Fibroblast of the conjunctiva (primary cell): ENCODE measurements around the gene FYB1.
A peak's percentile ranks its signal among the peaks of the same experiment; 100 is the strongest.
"Not testable (repeated sequence)": the region's sequence is repeated elsewhere in the genome, so short reads cannot be mapped to it uniquely, and the experiment has no call there.

Source experiments
- DNase-seq: peaks from one replicate; pipeline ENCODE4 v3.0.0-alpha.2; 2010; ENCODE audit warnings: low read depth

The FYB1 gene

GRCh38 chr5:39226558-39226957, 7.2 kb upstream of the FYB1 start:
- no peak for DNase-seq

GRCh38 chr5:39226100-39226451, 6.7 kb upstream of the FYB1 start:
- no peak for DNase-seq

- DNase-seq: no peak
Observed at GRCh38 chr5:39225405-39226099, 6.2 kb upstream of the FYB1 start.

GRCh38 chr5:39224196-39224761, 4.9 kb upstream of the FYB1 start:
- DNase-seq: peak; percentile 31

GRCh38 chr5:39223565-39224156, 4.3 kb upstream of the FYB1 start:
- DNase-seq: no peak

- DNase-seq: not testable (repeated sequence)
Observed at GRCh38 chr5:39221671-39222070, 2.3 kb upstream of the FYB1 start.

- DNase-seq: no peak
Observed at GRCh38 chr5:39220280-39221030, 1.1 kb upstream of the FYB1 start.

GRCh38 chr5:39218482-39219402, 621 bp downstream of the FYB1 start:
- DNase-seq: no peak

GRCh38 chr5:39217365-39218281, 1.7 kb downstream of the FYB1 start:
- DNase-seq: peak; percentile 79

- no peak for DNase-seq
Observed at GRCh38 chr5:39216631-39217030, 2.7 kb downstream of the FYB1 start.

GRCh38 chr5:39215857-39216256, 3.5 kb downstream of the FYB1 start:
- no peak for DNase-seq

- no peak for DNase-seq
Observed at GRCh38 chr5:39214912-39215709, 4.3 kb downstream of the FYB1 start.

GRCh38 chr5:39213447-39214207, 5.7 kb downstream of the FYB1 start:
- no peak for DNase-seq

- DNase-seq: no peak
Observed at GRCh38 chr5:39211773-39212172, 7.6 kb downstream of the FYB1 start.

GRCh38 chr5:39209924-39210323, 9.4 kb downstream of the FYB1 start:
- no peak for DNase-seq

GRCh38 chr5:39208471-39208870, 10.9 kb downstream of the FYB1 start:
- DNase-seq: no peak

GRCh38 chr5:39207345-39208045, 11.9 kb downstream of the FYB1 start:
- no peak for DNase-seq

- no peak for DNase-seq
Observed at GRCh38 chr5:39206630-39207321, 12.6 kb downstream of the FYB1 start.
